Activated CD8-positive, alpha-beta T cell treated with anti-CD3 and anti-CD28 coated beads for 36 hours (primary cell): ENCODE measurements around the gene IQSEC3. TPM values are rescaled to one million over a fixed set of nuclear protein-coding genes. Genes with fewer than 3 reads are reported as not detected.

Source experiments
- ATAC-seq: fragments of 200-7000 bp; cut with Tn5 transposase; one replicate; pipeline ENCODE4 v1.10.0; 2021; ENCODE audit warnings: mild to moderate bottlenecking, moderate library complexity
- CTCF ChIA-PET: fragments of 350-600 bp; sonication (Branson Sonifier 250); formaldehyde crosslinking; loops from one replicate; lab custom pipeline; 2021; ENCODE audit warnings: antibody characterized with exemption; lab: Charles Lee
- POLR2A ChIA-PET: fragments of 350-600 bp; sonication (Branson Sonifier 250); formaldehyde crosslinking; loops from one replicate; lab custom pipeline; 2021; ENCODE audit warnings: antibody characterized with exemption; lab: Charles Lee
- DNase-seq: peaks from one replicate; pipeline ENCODE4 v3.0.0-alpha.2; 2020
- H3K27ac Mint-ChIP-seq: one replicate; pipeline ENCODE4 v1.8.0; 2021; ENCODE audit warnings: mild to moderate bottlenecking, mixed read lengths
- H3K27me3 Mint-ChIP-seq: one replicate; pipeline ENCODE4 v1.8.0; 2021; ENCODE audit warnings: mixed read lengths
- H3K36me3 Mint-ChIP-seq: one replicate; pipeline ENCODE4 v1.8.0; 2021; ENCODE audit warnings: low read depth, mixed read lengths
- H3K4me1 Mint-ChIP-seq: one replicate; pipeline ENCODE4 v1.8.0; 2021; ENCODE audit warnings: low read depth, mixed read lengths
- H3K4me3 Mint-ChIP-seq: one replicate; pipeline ENCODE4 v1.8.0; 2021; ENCODE audit warnings: mild to moderate bottlenecking, moderate library complexity, mixed read lengths
- H3K9me3 Mint-ChIP-seq: one replicate; pipeline ENCODE4 v1.8.0; 2021; ENCODE audit warnings: mixed read lengths
- CTCF ChIP-seq: fragments of 200-600 bp; IDR thresholded peaks from one replicate; pipeline ENCODE4 v1.8.0; 2022; ENCODE audit warnings: antibody characterized with exemption, mild to moderate bottlenecking
- intact Hi-C: fragments of 100-400 bp; cut with micrococcal nuclease; formaldehyde crosslinking; loops from one replicate; pipeline ENCODE4 v1.10.0; 2022
- total RNA-seq, 2 experiments: library from RNA; stranded (reverse); gene quantifications; one replicate each; pipeline ENCODE4 v1.2.3, GENCODE V29; 2021

The IQSEC3 gene
- total RNA-seq, 2 experiments from 2014 or later: 2.5 to 2.7 TPM

- CTCF ChIA-PET: no interaction called here
- H3K4me1 Mint-ChIP-seq: peaks cover 14% of the 10 kb centered on the region
- no peak for DNase-seq
- no peaks in the 10 kb centered on the region for H3K9me3 Mint-ChIP-seq
- ATAC-seq: no peak
- no peaks in the 10 kb centered on the region for H3K36me3 Mint-ChIP-seq
- POLR2A ChIA-PET: no interaction called here
- TF ChIP-seq CTCF: no peak
- no peak overlapping the region for H3K27ac Mint-ChIP-seq
- H3K4me3 Mint-ChIP-seq: no peak overlapping the region
- intact Hi-C loops: no loop called here
- no peaks in the 10 kb centered on the region for H3K27me3 Mint-ChIP-seq
These were observed 99.3 kb downstream of the IQSEC3 start for GRCh38 chr12:165862-166368.

DNA sequence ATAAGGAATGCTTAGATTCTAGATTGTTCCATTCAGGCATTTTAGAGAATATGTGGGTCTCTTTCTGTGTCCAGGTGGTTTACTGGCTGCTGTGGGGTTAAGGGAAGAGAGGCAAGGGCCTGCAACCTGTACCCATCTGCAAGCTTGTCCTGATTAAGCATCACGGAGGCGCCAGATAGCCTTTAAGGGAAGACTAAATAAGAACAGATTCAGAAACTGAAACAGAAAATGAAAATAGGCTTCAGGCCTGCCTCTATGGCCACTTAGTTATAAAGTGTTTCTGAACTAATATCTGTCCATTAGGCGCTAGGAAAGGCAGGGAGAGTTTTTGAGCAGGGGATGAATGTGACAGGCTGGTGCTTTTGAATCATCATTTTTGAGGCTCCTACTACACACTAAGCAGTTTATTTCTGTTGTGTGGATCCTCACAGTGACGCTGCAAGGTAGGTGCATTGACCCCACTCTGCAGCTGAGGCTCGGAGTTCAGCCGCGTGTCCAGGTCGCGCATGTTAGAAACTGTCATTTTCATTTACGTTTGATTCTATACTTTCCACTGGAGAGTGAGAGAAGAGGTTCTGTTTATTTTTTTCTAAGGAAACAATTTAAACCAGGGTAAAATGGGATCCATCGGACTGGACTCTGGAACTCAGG, 100.0 kb downstream of the IQSEC3 start:
- intact Hi-C loops: no loop called here
- ATAC-seq (no peak), DNase-seq (no peak)
- H3K27me3 Mint-ChIP-seq: no peaks in the 10 kb centered on the region
- no peak overlapping the region for H3K27ac Mint-ChIP-seq
- H3K4me1 Mint-ChIP-seq: peaks cover 14% of the 10 kb centered on the region
- no peaks in the 10 kb centered on the region for H3K9me3 Mint-ChIP-seq
- CTCF ChIA-PET: no interaction called here
- TF ChIP-seq CTCF: no peak
- H3K36me3 Mint-ChIP-seq: no peaks in the 10 kb centered on the region
- no peak overlapping the region for H3K4me3 Mint-ChIP-seq
- POLR2A ChIA-PET: no interaction called here

GRCh38 chr12:167959-168600, 101.5 kb downstream of the IQSEC3 start:
- intact Hi-C loops: no loop called here
- Mint-ChIP-seq H3K4me3 (no peak overlapping the region), H3K9me3 (no peaks in the 10 kb centered on the region), H3K36me3 (no peaks in the 10 kb centered on the region), H3K27me3 (no peaks in the 10 kb centered on the region), H3K4me1 (peaks cover 14% of the 10 kb centered on the region), H3K27ac (no peak overlapping the region)
- CTCF ChIA-PET: no interaction called here
- POLR2A ChIA-PET: no interaction called here
- DNase-seq (no peak), ATAC-seq (no peak)
- no peak for TF ChIP-seq CTCF

DNA sequence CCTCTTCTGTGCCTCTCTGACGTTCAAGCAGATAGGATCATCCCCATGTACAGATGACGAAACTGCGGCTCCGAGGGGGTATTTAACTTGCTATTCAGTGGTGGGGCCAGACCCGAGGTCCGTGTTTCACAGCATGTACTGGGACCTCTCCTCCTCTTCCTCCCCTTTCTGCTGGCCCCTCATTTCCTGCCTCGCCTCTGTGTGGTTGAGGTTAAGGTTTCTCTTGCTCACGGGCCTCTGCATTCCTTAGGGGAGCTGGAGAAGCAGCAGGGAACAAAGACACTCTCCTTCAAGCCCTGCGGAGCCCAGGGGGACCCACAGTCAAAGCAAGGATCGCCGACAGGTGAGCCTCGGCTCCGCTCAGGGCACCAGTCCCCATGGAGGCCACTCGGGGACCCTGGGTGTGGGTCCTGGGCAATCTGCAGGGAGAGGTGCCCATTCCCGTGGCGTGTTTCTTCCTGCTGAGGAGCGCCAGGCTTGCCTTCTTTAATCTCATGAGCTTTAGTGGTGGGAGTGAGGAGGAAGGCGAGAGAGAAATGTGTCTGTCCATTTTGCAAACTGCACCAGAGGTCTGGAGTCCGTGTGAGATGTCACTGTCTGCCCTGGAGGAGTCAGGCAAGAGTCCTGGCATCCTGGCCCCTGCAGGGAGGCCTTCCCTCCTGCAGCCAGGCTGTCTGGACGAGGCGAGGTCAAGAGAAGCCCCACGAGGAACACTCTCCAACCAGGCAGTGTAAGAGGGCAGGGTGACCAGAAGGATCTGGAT, 102.4 kb downstream of the IQSEC3 start:
- H3K9me3 Mint-ChIP-seq: no peaks in the 10 kb centered on the region
- ChIA-PET POLR2A (no interaction called here), CTCF (no interaction called here)
- DNase-seq: peak; percentile 33
- H3K36me3 Mint-ChIP-seq: no peaks in the 10 kb centered on the region
- H3K27me3 Mint-ChIP-seq: no peaks in the 10 kb centered on the region
- peak; percentile 51 for ATAC-seq
- H3K27ac Mint-ChIP-seq: no peak overlapping the region
- no peak for TF ChIP-seq CTCF
- intact Hi-C loops: no loop called here
- peaks cover 14% of the 10 kb centered on the region for H3K4me1 Mint-ChIP-seq
- H3K4me3 Mint-ChIP-seq: no peak overlapping the region
